Stimulated activated CD4-positive, alpha-beta T cell treated with anti-CD3 and anti-CD28 coated beads, Interleukin-12 subunit alpha, Interleukin-12 subunit beta, amount 100 ng/mL, for 48 hours (primary cell): ENCODE results near the gene SH2D1B.
"Not testable (repeated sequence)": the region's sequence is repeated elsewhere in the genome, so short reads cannot be mapped to it uniquely, and the experiment has no call there.

ENCODE experiments used
- DNase-seq, 3 donors: peaks; one replicate each; pipeline ENCODE4 v3.0.0-alpha.2; 2020; ENCODE audit warnings: low read depth in 2 of 3, low spot score in 1 of 3

The SH2D1B gene

GRCh38 chr1:162412002-162412401, at the start of gene SH2D1B:
SH2D1B (minus strand) TSS chr1:162412136; CDS start chr1:162412016, 120 bp downstream.
- no peak for DNase-seq

GRCh38 chr1:162458236-162458635, 46.3 kb upstream of the SH2D1B start:
- DNase-seq = no peak

DNA sequence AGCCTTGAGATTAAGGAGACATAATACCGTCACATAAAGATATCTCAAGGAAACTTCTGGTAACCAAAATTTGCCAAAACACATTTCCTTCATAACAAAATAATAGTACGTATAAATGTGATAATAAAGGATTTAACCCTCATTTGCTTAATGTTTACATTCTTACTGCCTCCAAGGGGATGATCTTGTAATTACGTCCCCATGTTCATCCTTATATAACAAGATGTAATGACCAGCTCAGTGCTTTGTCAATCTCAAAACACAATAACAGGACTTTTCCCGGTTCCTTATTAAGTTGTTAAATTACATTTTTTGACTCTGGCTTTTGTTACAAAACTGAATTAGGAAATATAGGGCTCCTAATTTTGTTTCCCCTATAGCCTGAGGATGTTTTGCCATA, 44.4 kb upstream of the SH2D1B start:
- DNase-seq = no peak

DNA sequence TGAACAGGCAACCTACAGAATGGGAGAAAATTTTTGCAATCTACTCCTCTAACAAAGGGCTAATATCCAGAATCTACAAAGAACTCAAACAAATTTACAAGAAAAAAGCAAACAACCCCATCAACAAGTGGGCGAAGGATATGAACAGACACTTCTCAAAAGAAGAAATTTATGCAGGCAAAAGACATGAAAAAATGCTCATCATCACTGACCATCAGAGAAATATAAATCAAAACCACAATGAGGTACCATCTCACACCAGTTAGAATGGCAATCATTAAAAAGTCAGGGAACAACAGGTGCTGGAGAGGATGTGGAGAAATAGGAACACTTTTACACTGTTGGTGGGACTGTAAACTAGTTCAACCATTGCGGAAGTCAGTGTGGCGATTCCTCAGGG, 42.4 kb upstream of the SH2D1B start:
- DNase-seq = not testable (repeated sequence)

GRCh38 chr1:162446946-162447345, 35.0 kb upstream of the SH2D1B start:
- DNase-seq = no peak

GRCh38 chr1:162444903-162445302, 33.0 kb upstream of the SH2D1B start:
- DNase-seq = no peak

DNA sequence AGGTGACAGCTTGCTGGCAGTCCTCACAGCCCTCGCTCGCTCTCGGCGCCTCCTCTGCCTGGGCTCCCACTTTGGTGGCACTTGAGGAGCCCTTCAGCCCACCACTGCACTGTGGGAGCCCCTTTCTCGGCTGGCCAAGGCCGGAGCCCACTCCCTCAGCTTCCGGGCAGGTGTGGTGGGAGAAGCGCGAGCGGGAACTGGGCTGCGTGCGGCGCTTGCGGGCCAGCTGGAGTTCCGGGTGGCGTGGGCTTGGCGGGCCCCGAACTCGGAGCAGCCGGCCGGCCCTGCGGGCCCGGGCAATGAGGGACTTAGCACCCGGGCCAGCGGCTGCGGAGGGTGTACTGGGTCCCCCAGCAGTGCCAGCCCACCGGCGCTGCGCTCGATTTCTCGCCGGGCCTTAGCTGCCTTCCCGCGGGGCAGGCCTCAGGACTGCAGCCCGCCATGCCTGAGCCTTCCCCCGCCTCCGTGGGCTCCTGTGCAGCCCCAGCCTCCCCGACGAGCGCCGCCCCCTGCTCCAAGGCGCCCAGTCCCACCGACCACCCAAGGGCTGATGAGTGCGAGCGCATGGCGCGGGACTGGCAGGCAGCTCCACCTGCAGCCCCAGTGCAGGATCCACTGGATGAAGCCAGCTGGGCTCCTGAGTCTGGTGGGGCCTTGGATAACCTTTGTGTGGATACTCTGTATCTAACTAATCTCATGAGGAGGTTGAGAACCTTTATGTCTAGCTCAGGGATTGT, 21.2 kb upstream of the SH2D1B start:
- not testable (repeated sequence) for DNase-seq

DNA sequence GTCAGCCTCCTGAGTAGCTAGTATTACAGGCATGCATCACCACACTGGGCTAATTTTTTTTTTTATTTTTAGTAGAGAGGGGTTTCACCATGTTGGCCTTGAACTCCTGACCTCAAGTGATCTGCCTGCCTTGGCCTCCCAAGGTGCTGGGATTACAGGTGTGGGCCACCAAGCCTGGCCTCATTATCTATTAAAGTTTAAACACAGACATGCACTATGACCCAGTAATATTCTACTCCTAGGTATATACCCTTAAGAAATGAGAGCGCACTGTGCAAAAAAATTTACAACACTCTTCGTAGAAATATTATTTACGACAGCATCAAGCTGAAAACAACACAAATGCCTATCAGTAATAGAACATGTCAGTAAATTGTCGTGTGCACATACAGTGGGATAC, 18.6 kb upstream of the SH2D1B start:
- DNase-seq = no peak

GRCh38 chr1:162422662-162423375, 10.9 kb upstream of the SH2D1B start:
- no peak for DNase-seq

DNA sequence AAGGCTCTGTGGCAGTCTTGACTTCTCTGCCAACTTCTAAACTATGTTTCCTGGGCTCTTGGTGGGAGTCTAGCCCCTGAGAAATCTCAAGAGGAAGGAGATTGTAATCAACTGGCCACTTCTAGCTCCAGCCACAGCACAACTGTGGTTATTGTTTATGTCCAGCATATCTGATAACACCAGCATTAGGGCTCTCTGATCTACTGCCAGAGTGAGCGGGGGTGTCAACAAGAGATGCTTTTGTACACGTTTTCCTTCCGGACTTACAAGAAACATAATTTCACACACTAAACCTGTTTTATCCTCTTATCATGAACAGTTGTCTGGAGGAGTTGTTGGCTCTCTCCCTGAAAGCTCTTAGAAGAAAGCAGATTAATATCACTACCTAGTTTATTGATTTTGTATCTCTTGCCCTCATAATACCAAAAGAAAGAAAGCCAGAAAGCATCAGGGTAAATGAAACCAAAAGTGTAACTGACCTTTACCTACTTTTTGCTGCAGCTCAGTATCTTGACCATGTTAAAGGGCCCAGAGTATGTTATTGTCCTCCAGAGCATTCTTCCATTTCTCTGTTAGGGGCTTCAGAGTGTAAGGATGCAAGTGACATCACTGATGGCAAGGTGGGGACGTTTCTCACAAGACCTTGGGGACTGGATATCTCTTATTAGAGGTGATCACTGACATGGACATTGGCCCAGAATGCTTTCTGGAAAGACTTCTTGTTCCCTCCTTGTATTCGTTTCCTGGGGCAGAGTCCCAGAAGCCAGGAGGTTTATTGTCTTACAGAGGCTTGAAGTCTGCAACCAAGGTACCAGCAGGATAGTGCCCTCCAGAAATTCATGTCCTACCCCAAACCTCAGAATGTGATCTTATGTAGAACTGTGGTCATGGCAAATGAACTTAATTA, 9.6 kb upstream of the SH2D1B start:
- no peak for DNase-seq

GRCh38 chr1:162420120-162420519, 8.2 kb upstream of the SH2D1B start:
- DNase-seq = no peak

GRCh38 chr1:162419450-162419931, 7.6 kb upstream of the SH2D1B start:
- not testable (repeated sequence) for DNase-seq

- not testable (repeated sequence) for DNase-seq
These were observed 6.6 kb upstream of the SH2D1B start for GRCh38 chr1:162418584-162418983.

DNA sequence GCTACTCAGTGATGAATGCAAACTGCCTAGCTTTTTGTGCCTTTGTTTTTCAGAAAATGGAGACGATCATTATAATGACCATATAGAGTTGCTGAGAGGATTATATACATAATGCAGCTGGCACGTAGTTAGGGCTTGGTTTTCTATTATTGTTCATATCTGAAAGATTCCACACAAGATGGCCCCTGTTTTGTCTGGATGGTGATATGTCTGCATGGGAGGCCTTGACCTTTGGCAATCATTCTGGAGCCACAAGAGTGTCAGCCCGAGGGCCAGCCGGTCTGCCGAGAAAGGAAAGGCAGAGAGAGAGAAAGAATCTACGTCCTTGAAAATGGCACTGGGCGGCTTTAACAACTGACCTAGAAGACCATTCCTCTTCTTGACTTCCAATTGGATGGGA, 5.7 kb upstream of the SH2D1B start:
- DNase-seq = no peak

- no peak for DNase-seq
These were observed 5.0 kb upstream of the SH2D1B start for GRCh38 chr1:162416909-162417308.

DNA sequence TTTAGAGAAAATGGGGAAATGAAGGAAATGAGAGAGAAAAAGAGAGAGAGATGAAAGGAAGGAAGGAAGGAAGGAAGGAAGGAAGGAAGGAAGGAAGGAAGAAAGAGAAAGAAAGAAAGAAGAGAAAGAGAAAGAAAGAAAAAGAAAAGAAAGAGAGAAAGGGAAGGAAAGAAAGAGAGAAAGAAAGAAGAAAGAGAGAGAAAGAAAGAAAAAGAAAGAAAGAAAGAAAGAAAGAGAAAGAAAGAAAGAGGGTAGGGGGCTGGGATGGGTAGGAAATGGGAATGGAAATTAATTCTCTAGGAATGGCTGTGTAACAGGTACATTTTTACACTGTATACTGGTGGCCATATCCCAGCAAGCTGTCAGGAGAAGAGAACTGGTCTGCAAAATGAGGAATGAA, 4.3 kb upstream of the SH2D1B start:
- no peak for DNase-seq

- no peak for DNase-seq
These were observed 4.4 kb downstream of the SH2D1B start for GRCh38 chr1:162407539-162407938.

DNA sequence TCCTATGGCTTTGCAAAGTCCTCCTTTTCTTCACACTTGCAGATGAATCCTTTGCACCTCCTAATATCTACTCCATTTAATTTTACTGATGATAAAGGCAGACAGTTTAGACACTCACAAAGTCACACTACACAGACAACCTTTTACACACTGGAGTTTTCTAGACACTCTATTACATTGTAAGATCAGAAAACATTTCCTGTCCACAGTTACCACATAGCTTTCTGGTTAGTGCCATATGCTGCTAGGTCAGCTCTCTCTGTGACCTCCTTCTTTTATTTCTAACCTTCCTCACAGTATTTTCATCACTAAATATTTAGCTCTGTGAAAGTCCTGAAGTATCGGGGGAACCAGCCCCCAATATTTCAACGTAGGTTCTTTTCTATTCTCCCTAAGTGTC, 5.1 kb downstream of the SH2D1B start:
- no peak for DNase-seq

GRCh38 chr1:162405800-162406199, 6.1 kb downstream of the SH2D1B start:
- no peak for DNase-seq

- DNase-seq = no peak
These were observed 7.3 kb downstream of the SH2D1B start for GRCh38 chr1:162404550-162405160.

- DNase-seq = no peak
These were observed 11.1 kb downstream of the SH2D1B start for GRCh38 chr1:162400790-162401355.
